DOHH2 (cell line): ENCODE data around the gene PPP2R5B.

Experiments used
- CTCF ChIP-seq: fragments of 200-600 bp; sonication (generic); IDR thresholded peaks from one replicate; pipeline ENCODE4 v1.5.1; 2014; ENCODE audit warnings: antibody characterized with exemption, mild to moderate bottlenecking, low read depth, low read length; ENCODE audit not compliant: poor library complexity, severe bottlenecking
- EZH2phosphoT487 ChIP-seq: fragments of 200-600 bp; sonication (generic); IDR thresholded peaks from 2 replicates; pipeline ENCODE4 v1.6.1; 2017; ENCODE audit warnings: borderline replicate concordance, mild to moderate bottlenecking, antibody characterized with exemption, low read length, moderate library complexity, mixed read lengths

- no peak for TF ChIP-seq CTCF
- no peak for TF ChIP-seq EZH2phosphoT487
These were observed 6.9 kb upstream of the PPP2R5B start for GRCh38 chr11:64917663-64917995.
